PC-3 (cell line): ENCODE results near the gene AWAT2.

Experiments used
- CTCF ChIP-seq: fragments of 300-600 bp; sonication (generic); conservative IDR thresholded peaks from 2 replicates; pipeline ENCODE4 v1.5.1; 2017; ENCODE audit warnings: antibody characterized with exemption, low read depth, mild to moderate bottlenecking, low read length
- EZH2 ChIP-seq: fragments of 300-600 bp; sonication (generic); IDR thresholded peaks from one replicate; pipeline ENCODE4 v1.6.1; 2017; ENCODE audit warnings: antibody characterized with exemption, mild to moderate bottlenecking, low read length; ENCODE audit not compliant: unreplicated experiment
- EZH2phosphoT487 ChIP-seq: fragments of 300-600 bp; sonication (generic); IDR thresholded peaks from 2 replicates; pipeline ENCODE4 v1.6.1; 2018; ENCODE audit warnings: mild to moderate bottlenecking, antibody characterized with exemption, low read length, borderline replicate concordance

GRCh38 chrX:70049925-70050324 is at the start of gene AWAT2:
- TF ChIP-seq EZH2 (no peak), CTCF (no peak), EZH2phosphoT487 (no peak)
